ENCODE measurements around the gene MATK. TPM values are rescaled to one million over a fixed set of nuclear protein-coding genes. Genes with fewer than 3 reads are reported as not detected.

Gene MATK
- total and polyA plus RNA-seq, 2 donors (not counting 1 experiment from before 2014, with no cell fraction given): 1.3 to 8.2 TPM

- no peaks in the 10 kb centered on the region for H3K36me3 ChIP-seq (replicated peaks in 1 of 2; ENCODE audit: control extremely low read depth in 1 of 2, control insufficient read depth in 1 of 2, extremely low read depth in 1 of 2, insufficient read depth in 2 of 2, low read length in 1 of 2)
- H3K9me3 ChIP-seq (ENCODE audit: control extremely low read depth in 1 of 3, control insufficient read depth in 2 of 3, insufficient read depth in 1 of 3, low read length in 2 of 3): peaks cover 0 to 19% (median 0%) of the 10 kb centered on the region in 3 donors
- WGBS (ENCODE audit: insufficient coverage): 94% methylated on average over 14 of the region's 24 CpGs
- H3K27me3 ChIP-seq (replicated peaks in 1 of 4; ENCODE audit: control extremely low read depth in 1 of 4, control insufficient read depth in 3 of 4, insufficient read depth in 4 of 4, low read length in 3 of 4): peaks cover 0 to 16% (median 7%) of the 10 kb centered on the region in 4 experiments
- no peak overlapping the region for H3K27ac ChIP-seq (ENCODE audit: low read length in 2 of 2)
- ChIA-PET POLR2A (no interaction called here), CTCF (interaction anchor here (1.0 kb wide), 1 partner anchor 23 kb away, joined by 6 read pairs; no protein-coding TSS in a partner anchor)
- Mint-ChIP-seq H3K27me3 (peaks cover 13% of the 10 kb centered on the region), H3K4me1 (peaks cover 29% of the 10 kb centered on the region), H3K4me3 (no peak overlapping the region), H3K27ac (peak overlapping the region; percentile 29), H3K9me3 (ENCODE audit: insufficient read depth) (peaks cover 4% of the 10 kb centered on the region)
- peaks cover 12 to 24% of the 10 kb centered on the region in 2 donors for H3K4me1 ChIP-seq (ENCODE audit: control insufficient read depth in 2 of 2, insufficient read depth in 2 of 2, low read length in 2 of 2)
- TF ChIP-seq EZH2 (IDR thresholded peaks at IDR 0.05; ENCODE audit: borderline replicate concordance, insufficient read depth, low read depth, low read length, poor library complexity, severe bottlenecking) (no peak), CTCF (IDR thresholded peaks at IDR 0.05) (no peak)
- no peaks in the 10 kb centered on the region for H3K79me2 ChIP-seq (ENCODE audit: control insufficient read depth, insufficient read depth, low read length)
- no peak overlapping the region for H2AFZ ChIP-seq (ENCODE audit: insufficient read depth, low read depth, low read length, poor library complexity, severe bottlenecking)
- ATAC-seq (ENCODE audit: low read depth) (no peak), DNase-seq (no peak)
- no peaks in the 10 kb centered on the region for H4K20me1 ChIP-seq (ENCODE audit: control insufficient read depth, insufficient read depth, low read length, poor library complexity, severe bottlenecking)
- intact Hi-C loops (cut with micrococcal nuclease): no loop called here
- H3K9ac ChIP-seq (ENCODE audit: low read length): no peak overlapping the region
- no peak overlapping the region for H3K4me2 ChIP-seq (replicated peaks; ENCODE audit: low read depth, low read length, poor library complexity, severe bottlenecking)
- H3K4me3 ChIP-seq (ENCODE audit: control extremely low read depth in 1 of 5, extremely low read depth in 1 of 5, insufficient read depth in 1 of 5, low read depth in 2 of 5, low read length in 4 of 5): no peak overlapping the region
These were observed 17.1 kb upstream of the MATK start for GRCh38 chr19:3803114-3803888.

Data from B cell (primary cell).